GM08714 (cell line): ENCODE measurements around the gene SACS.

Experiments used
- H3K4me3 ChIP-seq: fragments of 200-500 bp; sonication (Bioruptor generic); 2 replicates; pipeline ENCODE4 v1.5.1; 2014; ENCODE audit warnings: mild to moderate bottlenecking, low read length, inconsistent platforms
- ZNF274 ChIP-seq: IDR thresholded peaks from 2 replicates; pipeline ENCODE4 v1.6.1; 2012; ENCODE audit warnings: mild to moderate bottlenecking, low read depth, low read length

Gene SACS, protein sequence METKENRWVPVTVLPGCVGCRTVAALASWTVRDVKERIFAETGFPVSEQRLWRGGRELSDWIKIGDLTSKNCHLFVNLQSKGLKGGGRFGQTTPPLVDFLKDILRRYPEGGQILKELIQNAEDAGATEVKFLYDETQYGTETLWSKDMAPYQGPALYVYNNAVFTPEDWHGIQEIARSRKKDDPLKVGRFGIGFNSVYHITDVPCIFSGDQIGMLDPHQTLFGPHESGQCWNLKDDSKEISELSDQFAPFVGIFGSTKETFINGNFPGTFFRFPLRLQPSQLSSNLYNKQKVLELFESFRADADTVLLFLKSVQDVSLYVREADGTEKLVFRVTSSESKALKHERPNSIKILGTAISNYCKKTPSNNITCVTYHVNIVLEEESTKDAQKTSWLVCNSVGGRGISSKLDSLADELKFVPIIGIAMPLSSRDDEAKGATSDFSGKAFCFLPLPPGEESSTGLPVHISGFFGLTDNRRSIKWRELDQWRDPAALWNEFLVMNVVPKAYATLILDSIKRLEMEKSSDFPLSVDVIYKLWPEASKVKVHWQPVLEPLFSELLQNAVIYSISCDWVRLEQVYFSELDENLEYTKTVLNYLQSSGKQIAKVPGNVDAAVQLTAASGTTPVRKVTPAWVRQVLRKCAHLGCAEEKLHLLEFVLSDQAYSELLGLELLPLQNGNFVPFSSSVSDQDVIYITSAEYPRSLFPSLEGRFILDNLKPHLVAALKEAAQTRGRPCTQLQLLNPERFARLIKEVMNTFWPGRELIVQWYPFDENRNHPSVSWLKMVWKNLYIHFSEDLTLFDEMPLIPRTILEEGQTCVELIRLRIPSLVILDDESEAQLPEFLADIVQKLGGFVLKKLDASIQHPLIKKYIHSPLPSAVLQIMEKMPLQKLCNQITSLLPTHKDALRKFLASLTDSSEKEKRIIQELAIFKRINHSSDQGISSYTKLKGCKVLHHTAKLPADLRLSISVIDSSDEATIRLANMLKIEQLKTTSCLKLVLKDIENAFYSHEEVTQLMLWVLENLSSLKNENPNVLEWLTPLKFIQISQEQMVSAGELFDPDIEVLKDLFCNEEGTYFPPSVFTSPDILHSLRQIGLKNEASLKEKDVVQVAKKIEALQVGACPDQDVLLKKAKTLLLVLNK (N-terminal part only)

GRCh38 chr13:23433171-23434153 is at the start of gene SACS:
SACS (minus strand) TSS chr13:23433702; CDS start chr13:23411239, 22,463 bp downstream.
- TF ChIP-seq ZNF274: no peak
- no peak within 1 kb of the TSS for H3K4me3 ChIP-seq

- H3K4me3 ChIP-seq: no peak overlapping the region
- no peak for TF ChIP-seq ZNF274
These were observed 46.8 kb upstream of the SACS start for GRCh38 chr13:23480324-23480723.

- H3K4me3 ChIP-seq: no peak overlapping the region
- no peak for TF ChIP-seq ZNF274
These were observed 43.6 kb upstream of the SACS start for GRCh38 chr13:23477101-23477500.

GRCh38 chr13:23473221-23473620 is 39.7 kb upstream of the SACS start:
- TF ChIP-seq ZNF274: no peak

GRCh38 chr13:23472189-23472588 is 38.7 kb upstream of the SACS start:
- no peak overlapping the region for H3K4me3 ChIP-seq
- TF ChIP-seq ZNF274: no peak

More at GRCh38 chr13:23473221-23473620, 39.7 kb upstream of the SACS start:
- no peak overlapping the region for H3K4me3 ChIP-seq

GRCh38 chr13:23470790-23471614 is 37.5 kb upstream of the SACS start:
- H3K4me3 ChIP-seq: no peak overlapping the region
- no peak for TF ChIP-seq ZNF274

GRCh38 chr13:23469951-23470421 is 36.5 kb upstream of the SACS start:
- H3K4me3 ChIP-seq: no peak overlapping the region
- TF ChIP-seq ZNF274: no peak

DNA sequence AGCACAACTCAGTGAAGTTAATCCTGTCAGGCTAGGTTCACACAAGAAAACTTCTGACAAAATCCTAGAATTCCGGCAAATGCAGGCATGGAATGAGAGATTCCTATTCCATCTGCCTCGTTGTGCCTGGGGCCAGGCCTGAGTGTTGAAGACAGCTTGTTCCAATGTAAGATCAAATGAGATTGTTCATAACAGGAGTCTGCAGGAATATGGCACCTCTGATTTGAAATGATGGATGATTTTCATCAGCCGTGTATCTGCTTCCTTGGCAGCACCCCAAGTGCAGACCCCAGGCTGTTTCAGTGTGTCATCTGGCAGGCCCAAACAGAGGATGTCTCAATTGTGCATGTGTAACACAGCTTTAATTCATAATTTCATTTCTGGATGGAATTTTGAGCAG is 35.3 kb upstream of the SACS start:
- no peak overlapping the region for H3K4me3 ChIP-seq
- TF ChIP-seq ZNF274: no peak

DNA sequence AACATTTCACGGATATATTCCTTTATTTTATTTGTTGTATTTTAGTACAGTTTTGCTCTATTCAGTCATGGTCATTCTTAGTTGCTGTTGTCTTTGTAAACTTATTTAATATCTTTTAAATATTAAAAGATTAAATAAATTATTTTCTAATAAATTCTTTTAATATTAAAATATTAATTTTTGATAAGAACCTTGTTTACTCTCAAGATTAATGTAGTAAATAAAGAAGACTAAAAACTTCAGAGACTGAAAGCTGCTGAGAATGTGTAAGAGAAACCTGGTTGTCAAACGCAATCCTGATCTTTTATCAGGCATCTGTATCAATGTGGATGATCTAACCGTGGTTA is 34.4 kb upstream of the SACS start:
- TF ChIP-seq ZNF274: no peak
- no peak overlapping the region for H3K4me3 ChIP-seq

GRCh38 chr13:23467048-23467931 is 33.8 kb upstream of the SACS start:
- H3K4me3 ChIP-seq: no peak overlapping the region
- TF ChIP-seq ZNF274: no peak
